Measurements from ENCODE around the gene GCLM.
A peak's percentile ranks its signal among the peaks of the same experiment; 100 is the strongest.
"Not testable (repeated sequence)": the region's sequence is repeated elsewhere in the genome, so short reads cannot be mapped to it uniquely, and the experiment has no call there.

GCLM gene, protein sequence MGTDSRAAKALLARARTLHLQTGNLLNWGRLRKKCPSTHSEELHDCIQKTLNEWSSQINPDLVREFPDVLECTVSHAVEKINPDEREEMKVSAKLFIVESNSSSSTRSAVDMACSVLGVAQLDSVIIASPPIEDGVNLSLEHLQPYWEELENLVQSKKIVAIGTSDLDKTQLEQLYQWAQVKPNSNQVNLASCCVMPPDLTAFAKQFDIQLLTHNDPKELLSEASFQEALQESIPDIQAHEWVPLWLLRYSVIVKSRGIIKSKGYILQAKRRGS

DNA sequence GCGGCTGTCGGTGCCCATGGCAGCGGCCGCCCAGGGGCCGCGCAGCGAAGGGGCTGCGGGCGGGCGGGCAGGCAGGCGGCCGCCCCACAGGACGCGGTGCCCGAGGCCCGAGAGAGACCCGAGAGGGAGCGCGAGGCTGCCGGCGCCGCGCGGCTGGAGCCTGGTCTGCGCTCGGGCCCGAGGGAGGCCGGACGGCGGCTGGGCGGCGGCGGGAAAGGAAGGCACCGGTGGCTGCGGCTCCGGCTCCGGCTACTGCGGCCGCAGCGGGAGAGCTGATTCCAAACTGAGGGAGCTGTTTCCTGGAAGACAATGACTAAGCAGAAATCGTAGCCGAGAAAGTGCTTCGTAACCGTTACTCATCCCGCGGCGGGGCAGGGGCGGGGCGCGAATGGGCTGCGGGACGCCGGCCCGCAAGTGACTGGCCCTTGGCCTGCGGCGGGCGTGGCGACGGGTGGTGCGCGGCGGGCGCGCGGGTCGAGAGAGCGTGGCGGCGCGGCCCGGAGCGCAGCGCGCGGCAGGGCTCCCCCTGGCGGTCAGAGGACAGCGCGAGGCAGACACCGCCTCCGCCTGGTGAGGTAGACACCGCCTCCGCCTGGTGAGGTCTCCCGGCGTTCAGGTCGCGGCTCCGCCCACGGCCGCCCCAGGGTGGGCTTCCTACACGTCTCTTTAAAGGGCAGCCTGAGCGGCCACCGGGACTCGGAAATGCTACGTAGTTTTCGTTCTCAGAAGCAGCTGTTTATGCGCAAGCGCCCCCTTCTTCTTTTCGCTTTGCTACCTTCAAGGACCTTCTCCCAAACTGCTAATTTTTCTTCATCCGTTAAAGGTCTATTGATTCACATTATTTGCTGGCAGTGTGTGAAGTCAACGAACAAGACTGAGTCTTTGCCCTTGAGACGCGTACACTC lies at the start of gene GCLM:
Gene GCLM, minus strand, starts transcription at position 285 of the 905 bp plus-strand sequence. Its CDS starts 267 bp downstream, at position 18.
- H3K9me3 ChIP-seq: no peaks in the 10 kb centered on the region
- in situ Hi-C loops (cut with MboI; ENCODE audit: low sequenced_read_pairs): no loop called here
- H3K4me3 ChIP-seq: peak within 1 kb of the TSS; percentile 46
- H3K36me3 ChIP-seq (replicated peaks): no peaks in the 10 kb centered on the region
- no peaks in the 10 kb centered on the region; the same call in 1 of the 2 replicates for H3K27me3 ChIP-seq (ENCODE audit: low read depth)
- peak; percentile 87 to 94 for DNase-seq (ENCODE audit: low spot score in 2 of 2)
- peaks cover 6% of the 10 kb centered on the region; the same call in 1 of the 2 replicates for H3K4me1 ChIP-seq

DNA sequence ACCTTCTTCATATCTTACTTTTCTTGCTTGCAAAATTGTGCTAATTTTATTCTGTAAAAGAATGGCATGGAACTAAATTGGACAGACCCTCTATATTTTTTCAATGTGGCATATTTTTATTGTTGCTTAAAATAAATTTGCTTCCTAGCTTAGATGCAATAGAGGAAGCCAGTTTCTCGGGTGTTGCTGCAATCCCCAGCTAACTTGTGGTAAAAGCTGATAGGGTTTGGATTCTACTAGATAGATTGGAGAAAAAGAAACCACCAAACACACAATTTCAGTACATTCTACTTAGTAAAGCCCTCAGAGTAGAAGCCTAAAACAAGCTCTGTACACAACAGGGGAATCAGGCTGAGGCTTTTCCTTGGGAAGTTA lies 49.5 kb upstream of the GCLM start:
- H3K4me3 ChIP-seq: no peak overlapping the region
- DNase-seq (ENCODE audit: low spot score in 2 of 2): no peak
- 0 out of 2 replicates have a peak, but pooled peaks cover 3% of the 10 kb centered on the region for H3K27me3 ChIP-seq (ENCODE audit: low read depth)
- in situ Hi-C loops (cut with MboI; ENCODE audit: low sequenced_read_pairs): no loop called here
- no peaks in the 10 kb centered on the region for H3K9me3 ChIP-seq
- H3K4me1 ChIP-seq: no peaks in the 10 kb centered on the region
- no peaks in the 10 kb centered on the region for H3K36me3 ChIP-seq (replicated peaks)

DNA sequence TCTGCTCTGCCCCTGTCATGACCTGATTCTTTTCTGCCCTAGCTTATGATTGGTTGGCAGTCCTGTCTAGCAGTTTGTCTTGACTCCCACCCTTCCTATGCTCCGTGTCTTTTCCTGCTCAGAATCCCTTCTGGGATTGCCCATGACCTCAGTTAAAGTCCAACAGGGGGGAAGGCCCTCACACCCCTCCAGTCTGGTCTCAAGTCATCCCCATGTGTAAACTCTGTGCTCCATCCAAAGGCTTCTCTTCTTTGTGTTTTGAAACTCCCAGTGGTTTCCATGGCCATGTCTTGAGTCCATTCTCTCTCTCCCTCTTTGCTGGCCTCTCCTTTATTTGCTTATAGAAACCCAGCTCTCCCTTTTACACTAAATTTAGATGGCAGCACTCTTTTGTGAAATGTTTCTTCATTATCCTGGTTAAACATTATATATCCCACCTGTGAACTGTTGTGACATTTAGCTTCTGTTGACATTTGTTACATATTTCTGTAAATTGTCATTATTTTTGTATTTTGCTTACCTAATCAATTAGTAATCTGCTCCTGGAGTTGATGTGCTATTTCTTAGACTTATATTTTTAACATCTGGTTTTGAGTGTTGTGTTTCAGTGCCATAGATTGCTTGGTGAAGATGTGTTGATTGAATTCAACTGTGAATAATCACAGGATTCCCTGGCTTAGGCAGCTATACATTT lies 48.9 kb upstream of the GCLM start:
- DNase-seq (ENCODE audit: low spot score in 2 of 2): no peak

DNA sequence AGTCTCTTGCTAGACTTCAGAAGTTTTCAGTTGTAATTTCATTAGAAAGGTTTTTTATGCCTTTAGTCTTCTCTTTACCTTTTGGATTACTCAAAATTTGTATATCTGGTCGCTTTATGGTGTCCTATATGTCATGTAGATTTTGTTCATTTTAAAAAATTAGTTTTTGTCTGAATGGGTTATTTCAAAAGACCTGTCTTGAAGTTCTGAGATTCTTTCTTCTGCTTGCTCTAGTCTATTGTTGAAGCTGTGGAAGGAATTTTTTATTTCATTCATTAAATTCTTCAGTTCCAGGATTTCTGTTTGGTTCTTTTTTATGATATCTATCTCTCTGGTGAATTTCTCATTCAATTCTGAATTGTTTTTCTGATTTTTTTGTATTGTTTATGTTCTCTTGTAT lies 46.5 kb upstream of the GCLM start:
- H3K27me3 ChIP-seq (ENCODE audit: low read depth): 0 out of 2 replicates have a peak, but pooled peaks cover 3% of the 10 kb centered on the region
- DNase-seq (ENCODE audit: low spot score in 2 of 2): no peak
- H3K36me3 ChIP-seq (replicated peaks): no peaks in the 10 kb centered on the region
- no peak overlapping the region for H3K4me3 ChIP-seq
- no peaks in the 10 kb centered on the region for H3K9me3 ChIP-seq
- in situ Hi-C loops (cut with MboI; ENCODE audit: low sequenced_read_pairs): no loop called here
- H3K4me1 ChIP-seq: no peaks in the 10 kb centered on the region

More for the DNA sequence above, 48.9 kb upstream of the GCLM start:
- no peak overlapping the region for H3K4me3 ChIP-seq
- no peaks in the 10 kb centered on the region for H3K36me3 ChIP-seq (replicated peaks)
- no peaks in the 10 kb centered on the region for H3K9me3 ChIP-seq
- H3K27me3 ChIP-seq (ENCODE audit: low read depth): 0 out of 2 replicates have a peak, but pooled peaks cover 3% of the 10 kb centered on the region
- in situ Hi-C loops (cut with MboI; ENCODE audit: low sequenced_read_pairs): no loop called here
- H3K4me1 ChIP-seq: no peaks in the 10 kb centered on the region

DNA sequence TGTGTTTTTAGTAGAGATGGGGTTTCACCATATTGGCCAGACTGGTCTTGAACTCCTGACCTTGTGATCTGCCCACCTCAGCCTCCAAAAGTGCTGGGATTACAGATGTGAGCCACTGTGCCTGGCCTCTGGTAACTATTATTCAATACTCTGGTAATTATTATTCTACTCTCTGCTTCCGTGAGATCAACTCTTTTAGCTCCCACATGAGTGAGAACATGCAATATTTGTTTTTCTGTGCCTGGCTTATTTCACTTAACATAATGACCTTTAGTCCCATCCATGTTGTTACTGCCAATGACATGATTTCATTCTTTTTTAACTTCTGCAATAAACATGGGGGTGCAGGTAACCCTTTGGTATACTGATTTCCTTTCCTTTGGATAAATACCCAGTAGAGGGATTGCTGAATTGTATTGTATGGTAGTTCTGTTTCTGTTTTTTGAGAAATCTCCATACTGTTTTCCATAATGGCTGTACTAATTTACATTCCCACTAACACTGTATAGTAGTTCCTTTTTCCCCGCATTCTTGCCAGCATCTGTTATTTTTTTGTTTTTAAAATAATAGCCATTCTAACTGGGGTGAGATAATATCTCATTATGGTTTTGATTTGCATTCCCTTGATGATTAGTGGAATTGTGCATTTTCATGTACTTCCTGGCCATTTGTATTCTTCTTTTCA lies 37.9 kb upstream of the GCLM start:
- DNase-seq (ENCODE audit: low spot score in 2 of 2); H3K9me3 ChIP-seq; H3K36me3 ChIP-seq (replicated peaks); H3K27me3 ChIP-seq (ENCODE audit: low read depth); H3K4me3 ChIP-seq; H3K4me1 ChIP-seq; in situ Hi-C loops (cut with MboI; ENCODE audit: low sequenced_read_pairs): not testable (repeated sequence)

DNA sequence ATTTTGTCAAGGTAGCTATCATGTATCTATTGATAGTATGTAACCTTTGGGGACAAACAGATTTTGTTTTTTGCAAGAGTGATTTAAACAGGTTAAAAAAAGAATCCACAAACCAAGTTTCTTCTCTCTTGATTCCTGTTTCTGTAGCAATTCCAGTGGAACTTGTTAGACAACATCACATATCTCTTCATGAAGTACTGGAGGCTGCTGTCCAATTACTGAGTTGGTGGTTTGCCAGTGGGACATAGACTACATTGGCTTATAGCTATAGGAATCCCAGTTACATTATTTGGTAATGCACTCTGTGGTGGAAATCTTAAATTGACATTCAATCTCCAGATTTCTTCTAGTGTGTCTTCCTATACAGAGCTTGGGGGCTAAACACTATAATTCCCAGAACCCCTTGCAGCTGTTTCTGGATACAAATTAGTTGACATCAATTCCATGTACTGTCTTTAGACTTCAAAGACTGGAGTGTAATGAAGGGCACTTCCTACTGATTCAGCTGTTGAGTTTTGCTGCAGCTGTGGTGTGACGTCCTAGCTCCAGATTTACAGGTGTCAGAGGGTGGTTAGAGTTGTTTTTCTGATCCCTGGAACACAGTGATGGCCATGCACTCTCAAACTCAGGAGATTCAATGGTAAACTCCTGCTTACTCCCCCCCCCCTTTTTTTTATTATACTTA lies 29.4 kb upstream of the GCLM start:
- no peak overlapping the region for H3K4me3 ChIP-seq
- H3K27me3 ChIP-seq (ENCODE audit: low read depth): no peaks in the 10 kb centered on the region
- H3K9me3 ChIP-seq: no peaks in the 10 kb centered on the region
- in situ Hi-C loops (cut with MboI; ENCODE audit: low sequenced_read_pairs): no loop called here
- no peak for DNase-seq (ENCODE audit: low spot score in 2 of 2)
- no peaks in the 10 kb centered on the region for H3K36me3 ChIP-seq (replicated peaks)
- H3K4me1 ChIP-seq: no peaks in the 10 kb centered on the region

DNA sequence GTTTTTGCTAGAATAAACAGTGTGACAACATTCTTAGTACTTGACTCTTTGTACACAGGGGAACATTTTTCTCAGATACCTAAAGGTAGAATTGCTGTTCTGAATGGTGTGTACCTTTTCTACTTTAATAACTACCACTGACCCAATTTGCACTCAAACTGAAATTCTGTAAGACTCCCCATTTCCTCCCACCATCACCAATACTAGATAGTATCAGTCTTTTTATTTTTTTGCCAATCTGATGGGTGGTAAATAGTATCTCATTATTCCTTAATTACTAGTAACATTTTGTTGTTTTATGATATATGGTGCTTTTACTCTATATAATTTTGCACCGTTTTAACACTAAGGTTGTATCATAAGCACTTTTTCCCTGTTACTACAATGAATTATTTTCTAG lies 28.8 kb upstream of the GCLM start:
- in situ Hi-C loops (cut with MboI; ENCODE audit: low sequenced_read_pairs): no loop called here

DNA sequence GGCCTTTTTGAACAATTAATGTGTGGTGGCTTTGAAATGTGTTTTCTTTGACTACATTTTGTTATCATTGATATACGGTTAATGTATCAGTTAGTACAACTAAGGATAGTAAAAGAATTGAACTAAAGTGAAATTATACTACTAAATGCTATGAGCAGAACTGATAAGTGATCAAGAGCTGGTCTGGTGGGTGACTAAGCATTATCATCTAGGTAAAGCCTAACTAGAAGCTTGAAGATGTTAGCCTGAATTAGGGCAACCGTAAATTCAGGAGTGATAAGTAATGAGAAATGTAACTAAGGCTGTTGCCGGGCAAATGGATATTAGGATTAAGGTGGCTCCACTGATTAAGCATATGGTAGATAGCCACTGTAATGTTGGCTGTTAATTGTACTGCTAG lies 16.0 kb upstream of the GCLM start:
- Histone ChIP-seq H3K27me3 (ENCODE audit: low read depth) (no peaks in the 10 kb centered on the region), H3K4me1 (no peaks in the 10 kb centered on the region)
- in situ Hi-C loops (cut with MboI; ENCODE audit: low sequenced_read_pairs): no loop called here

More for the DNA sequence above, 28.8 kb upstream of the GCLM start:
- Histone ChIP-seq H3K4me3 (no peak overlapping the region), H3K9me3 (no peaks in the 10 kb centered on the region), H3K4me1 (no peaks in the 10 kb centered on the region), H3K36me3 (replicated peaks) (no peaks in the 10 kb centered on the region), H3K27me3 (ENCODE audit: low read depth) (no peaks in the 10 kb centered on the region)
- no peak for DNase-seq (ENCODE audit: low spot score in 2 of 2)

DNA sequence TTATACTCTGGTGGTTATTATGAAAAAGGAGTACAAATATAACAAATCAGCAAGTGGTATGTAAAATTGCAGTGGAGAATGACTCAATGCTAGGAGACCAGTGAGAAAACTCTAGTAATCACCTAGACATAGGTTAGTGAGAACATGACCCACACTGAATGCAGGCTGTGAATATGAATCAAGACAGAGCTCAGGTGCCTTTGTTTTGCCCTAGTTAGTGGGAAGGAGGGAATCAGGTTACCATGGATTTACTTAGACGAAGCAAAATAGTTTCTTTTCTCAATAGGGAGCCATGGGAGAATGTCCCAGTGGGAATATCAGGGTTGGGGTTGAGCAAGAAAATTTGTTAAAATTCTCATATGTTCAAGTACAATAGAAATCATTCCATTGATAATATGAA lies 10.6 kb upstream of the GCLM start:
- Histone ChIP-seq H3K4me3 (no peak overlapping the region), H3K4me1 (no peaks in the 10 kb centered on the region), H3K36me3 (replicated peaks) (no peaks in the 10 kb centered on the region), H3K9me3 (no peaks in the 10 kb centered on the region), H3K27me3 (ENCODE audit: low read depth) (no peaks in the 10 kb centered on the region)
- DNase-seq (ENCODE audit: low spot score in 2 of 2): no peak
- in situ Hi-C loops (cut with MboI; ENCODE audit: low sequenced_read_pairs): no loop called here

More for the DNA sequence above, 16.0 kb upstream of the GCLM start:
- Histone ChIP-seq H3K9me3 (no peaks in the 10 kb centered on the region), H3K4me3 (no peak overlapping the region), H3K36me3 (replicated peaks) (no peaks in the 10 kb centered on the region)
- DNase-seq (ENCODE audit: low spot score in 2 of 2): no peak

DNA sequence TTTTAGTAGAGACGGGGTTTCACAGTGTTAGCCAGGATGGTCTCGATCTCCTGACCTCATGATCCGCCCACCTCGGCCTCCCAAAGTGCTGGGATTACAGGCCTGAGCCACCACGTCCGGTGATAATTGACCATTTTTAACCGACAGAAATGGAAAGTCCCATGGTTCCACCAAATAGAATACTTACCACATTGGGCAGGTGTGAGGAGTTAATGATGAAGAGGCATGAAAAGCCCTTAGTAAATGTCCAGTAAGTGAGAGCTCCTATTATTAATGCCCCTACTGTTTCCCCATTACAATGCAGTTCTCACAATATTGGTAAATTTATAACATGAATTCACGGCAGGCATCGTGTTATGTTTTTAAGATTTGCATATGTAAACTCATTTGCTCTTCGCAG lies 8.1 kb upstream of the GCLM start:
- H3K27me3 ChIP-seq (ENCODE audit: low read depth): no peaks in the 10 kb centered on the region; the same call in 1 of the 2 replicates
- no peaks in the 10 kb centered on the region for H3K9me3 ChIP-seq
- in situ Hi-C loops (cut with MboI; ENCODE audit: low sequenced_read_pairs): no loop called here
- no peak overlapping the region for H3K4me3 ChIP-seq
- no peaks in the 10 kb centered on the region for H3K36me3 ChIP-seq (replicated peaks)
- no peak for DNase-seq (ENCODE audit: low spot score in 2 of 2)
- H3K4me1 ChIP-seq: no peaks in the 10 kb centered on the region

DNA sequence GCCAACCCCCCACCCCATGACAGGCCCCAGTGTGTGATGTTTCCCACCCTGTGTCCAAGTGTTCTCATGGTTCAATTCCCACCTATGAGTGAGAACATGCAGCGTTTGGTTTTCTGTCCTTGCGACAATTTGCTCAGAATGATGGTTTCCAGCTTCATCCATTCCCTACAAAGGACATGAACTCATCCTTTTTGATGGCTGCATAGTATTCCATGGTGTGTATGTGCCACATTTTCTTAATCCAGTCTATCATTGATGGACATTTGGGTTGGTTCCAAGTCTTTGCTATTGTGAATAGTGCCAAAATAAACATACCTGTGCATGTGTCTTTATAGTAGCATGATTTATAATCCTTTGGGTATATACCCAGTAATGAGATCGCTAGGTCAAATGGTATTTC lies 1.6 kb upstream of the GCLM start:
- H3K4me3 ChIP-seq; in situ Hi-C loops (cut with MboI; ENCODE audit: low sequenced_read_pairs); DNase-seq (ENCODE audit: low spot score in 2 of 2): not testable (repeated sequence)

DNA sequence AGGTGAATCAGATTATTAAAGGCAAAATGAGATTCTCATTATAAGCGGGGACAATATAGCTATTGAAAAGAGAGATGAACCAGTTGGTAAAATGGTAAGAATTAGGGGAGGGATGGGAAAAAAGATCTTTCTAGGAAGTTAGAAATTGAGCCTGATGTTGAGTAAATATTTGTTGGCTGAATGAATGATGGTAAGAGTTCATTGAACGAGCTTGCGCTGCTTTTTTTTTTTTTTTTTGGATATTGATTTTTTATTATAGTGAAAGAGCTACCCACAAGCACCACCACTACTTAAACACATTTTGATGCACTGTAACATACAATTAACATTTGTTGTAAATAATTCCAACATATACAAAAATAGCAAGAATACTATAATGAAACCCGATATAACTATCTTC lies 1.1 kb upstream of the GCLM start:
- in situ Hi-C loops (cut with MboI; ENCODE audit: low sequenced_read_pairs): no loop called here
- Histone ChIP-seq H3K36me3 (replicated peaks) (no peaks in the 10 kb centered on the region), H3K9me3 (no peaks in the 10 kb centered on the region), H3K4me3 (no peak overlapping the region), H3K27me3 (ENCODE audit: low read depth) (no peaks in the 10 kb centered on the region; the same call in 1 of the 2 replicates), H3K4me1 (peaks cover 6% of the 10 kb centered on the region; the same call in 1 of the 2 replicates)
- no peak for DNase-seq (ENCODE audit: low spot score in 2 of 2)

More for the DNA sequence above, 1.6 kb upstream of the GCLM start:
- not testable (repeated sequence) for H3K36me3 ChIP-seq (replicated peaks); H3K4me1 ChIP-seq; H3K27me3 ChIP-seq (ENCODE audit: low read depth); H3K9me3 ChIP-seq

Measured in HAP-1 (cell line).